Neural progenitor cell (in vitro differentiated cells): ENCODE measurements around the gene NKAIN4.

Experiments used
- EZH2 ChIP-seq: fragments of 200-600 bp; sonication (generic); IDR thresholded peaks from 2 replicates; pipeline ENCODE4 v1.6.1; 2017; ENCODE audit warnings: antibody characterized with exemption, mild to moderate bottlenecking, moderate library complexity
- EZH2phosphoT487 ChIP-seq: fragments of 200-600 bp; sonication (generic); IDR thresholded peaks from 2 replicates; pipeline ENCODE4 v1.6.1; 2017; ENCODE audit warnings: antibody characterized with exemption
- TF ChIP-seq, protein P1 (sequence below): fragments of 200-600 bp; sonication (generic); IDR thresholded peaks from 2 replicates; pipeline ENCODE4 v1.5.1; 2017; ENCODE audit warnings: antibody characterized with exemption, mild to moderate bottlenecking

GRCh38 chr20:63217706-63218105, 36.6 kb downstream of the NKAIN4 start:
- TF ChIP-seq EZH2 (no peak), EZH2phosphoT487 (no peak)
- TF ChIP-seq, protein P1, sequence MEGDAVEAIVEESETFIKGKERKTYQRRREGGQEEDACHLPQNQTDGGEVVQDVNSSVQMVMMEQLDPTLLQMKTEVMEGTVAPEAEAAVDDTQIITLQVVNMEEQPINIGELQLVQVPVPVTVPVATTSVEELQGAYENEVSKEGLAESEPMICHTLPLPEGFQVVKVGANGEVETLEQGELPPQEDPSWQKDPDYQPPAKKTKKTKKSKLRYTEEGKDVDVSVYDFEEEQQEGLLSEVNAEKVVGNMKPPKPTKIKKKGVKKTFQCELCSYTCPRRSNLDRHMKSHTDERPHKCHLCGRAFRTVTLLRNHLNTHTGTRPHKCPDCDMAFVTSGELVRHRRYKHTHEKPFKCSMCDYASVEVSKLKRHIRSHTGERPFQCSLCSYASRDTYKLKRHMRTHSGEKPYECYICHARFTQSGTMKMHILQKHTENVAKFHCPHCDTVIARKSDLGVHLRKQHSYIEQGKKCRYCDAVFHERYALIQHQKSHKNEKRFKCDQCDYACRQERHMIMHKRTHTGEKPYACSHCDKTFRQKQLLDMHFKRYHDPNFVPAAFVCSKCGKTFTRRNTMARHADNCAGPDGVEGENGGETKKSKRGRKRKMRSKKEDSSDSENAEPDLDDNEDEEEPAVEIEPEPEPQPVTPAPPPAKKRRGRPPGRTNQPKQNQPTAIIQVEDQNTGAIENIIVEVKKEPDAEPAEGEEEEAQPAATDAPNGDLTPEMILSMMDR = no peak
